Transverse colon (tissue), 4 donors: ENCODE results near the gene NRG2.

ENCODE experiments used
- CTCF ChIP-seq, 5 experiments: fragments of 200-600 bp in 3 of 5; fragments of 450-650 bp in 2 of 5; sonication (generic) in 3 of 5; IDR thresholded peaks; 1 replicate in 2 of 5; 2 replicates in 3 of 5; pipeline ENCODE4 v1.5.1; 2016 to 2017; ENCODE audit warnings: antibody characterized with exemption in 5 of 5, inconsistent platforms in 3 of 5, mild to moderate bottlenecking in 2 of 5, moderate library complexity in 1 of 5
- EP300 ChIP-seq: sonication (generic); formaldehyde crosslinking; IDR thresholded peaks from one replicate; pipeline ENCODE4 v1.6.1; 2017; ENCODE audit warnings: antibody characterized with exemption, low read depth
- POLR2A ChIP-seq: fragments of 450-650 bp; IDR thresholded peaks from one replicate; pipeline ENCODE4 v1.6.1; 2016; ENCODE audit warnings: antibody characterized with exemption, mild to moderate bottlenecking, moderate library complexity
- POLR2AphosphoS5 ChIP-seq, 3 donors: sonication (generic); formaldehyde crosslinking; IDR thresholded peaks; one replicate each; pipeline ENCODE4 v1.6.1; 2016; ENCODE audit warnings: antibody characterized with exemption in 3 of 3

DNA sequence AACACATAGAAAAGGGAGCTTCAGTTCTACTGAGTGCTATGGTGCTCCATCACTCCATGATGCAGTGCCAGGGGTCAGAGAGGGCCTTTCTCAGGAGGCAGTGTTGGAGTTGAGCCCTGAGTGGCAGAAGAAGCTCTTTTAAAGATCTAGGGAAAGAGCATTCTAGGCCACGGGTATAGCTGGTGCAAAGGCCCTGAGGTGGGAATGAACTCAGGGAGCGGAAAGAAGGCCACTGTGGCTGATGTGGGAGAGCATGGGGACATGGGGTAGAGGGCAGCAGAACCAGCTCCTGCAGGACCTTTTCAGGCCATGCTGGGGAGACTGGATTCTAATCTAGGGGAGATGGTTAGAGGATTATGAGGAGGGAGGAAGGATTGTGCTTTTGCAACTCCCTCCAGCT, 237.6 kb downstream of the NRG2 start:
- no peak for TF ChIP-seq POLR2A
- TF ChIP-seq CTCF (IDR thresholded peaks at IDR 0.05): no peak
- no peak for TF ChIP-seq POLR2AphosphoS5 (IDR thresholded peaks at IDR 0.05)
- no peak for TF ChIP-seq EP300
